Natural killer cell (primary cell): Measurements from ENCODE around the gene CRACR2A. TPM values are rescaled to one million over a fixed set of nuclear protein-coding genes. Genes with fewer than 3 reads are reported as not detected.

Experiments
- ATAC-seq, 3 donors: fragments of 150-1000 bp in 2 of 3; fragments of 200-7000 bp in 1 of 3; cut with Tn5 transposase; 1 replicate in 1 of 3; 2 replicates in 2 of 3; pipeline ENCODE4 v1.10.0; 2021; ENCODE audit warnings: mild to moderate bottlenecking in 2 of 3, moderate library complexity in 2 of 3
- DNase-seq, 2 donors: peaks; one replicate each; pipeline versions ENCODE4 v3.0.0 to v3.0.0-alpha.2; 2013 to 2021; ENCODE audit warnings: mixed read lengths in 1 of 2
- H3K27ac ChIP-seq: one replicate; pipeline ENCODE4 v1.5.1; 2013; ENCODE audit warnings: mild to moderate bottlenecking, low read length
- H3K27me3 ChIP-seq: one replicate; pipeline ENCODE4 v1.6.1; 2013; ENCODE audit warnings: low read length; ENCODE audit not compliant: control insufficient read depth, insufficient read depth
- H3K36me3 ChIP-seq: one replicate; pipeline ENCODE4 v1.6.1; 2013; ENCODE audit warnings: low read length; ENCODE audit not compliant: control insufficient read depth, insufficient read depth
- H3K4me1 ChIP-seq: one replicate; pipeline ENCODE4 v1.6.1; 2013; ENCODE audit warnings: low read length; ENCODE audit not compliant: control insufficient read depth, insufficient read depth
- H3K4me3 ChIP-seq: one replicate; pipeline ENCODE4 v1.5.1; 2013; ENCODE audit warnings: low read length
- H3K9me3 ChIP-seq: one replicate; pipeline ENCODE4 v1.6.1; 2013; ENCODE audit warnings: low read length; ENCODE audit not compliant: control insufficient read depth, insufficient read depth
- H3K27ac Mint-ChIP-seq, 2 donors: one replicate each; pipeline ENCODE4 v1.8.0; 2022; ENCODE audit warnings: mild to moderate bottlenecking in 2 of 2, mixed read lengths in 2 of 2, moderate library complexity in 1 of 2
- H3K27me3 Mint-ChIP-seq, 2 donors: one replicate each; pipeline ENCODE4 v1.8.0; 2022; ENCODE audit warnings: low read depth in 2 of 2, mixed read lengths in 2 of 2
- H3K36me3 Mint-ChIP-seq: one replicate; pipeline ENCODE4 v1.8.0; 2022; ENCODE audit warnings: mixed read lengths
- H3K4me1 Mint-ChIP-seq, 2 donors: one replicate each; pipeline ENCODE4 v1.8.0; 2022; ENCODE audit warnings: mixed read lengths in 2 of 2
- H3K4me3 Mint-ChIP-seq: one replicate; pipeline ENCODE4 v1.8.0; 2022; ENCODE audit warnings: mild to moderate bottlenecking, moderate library complexity, mixed read lengths
- H3K9me3 Mint-ChIP-seq, 2 donors: one replicate each; pipeline ENCODE4 v1.8.0; 2022; ENCODE audit warnings: mixed read lengths in 2 of 2
- CTCF ChIP-seq: fragments of 200-600 bp; IDR thresholded peaks from one replicate; pipeline ENCODE4 v1.8.0; 2022; ENCODE audit warnings: antibody characterized with exemption
- WGBS: methylation state at CpG from one replicate; pipeline ENCODE4 v1.1.7; 2013; ENCODE audit warnings: missing lambda C conversion rate; ENCODE audit not compliant: insufficient coverage; 5-methylcytosine and 5-hydroxymethylcytosine counted together
- intact Hi-C: fragments of 100-400 bp; cut with micrococcal nuclease; formaldehyde crosslinking; loops from one replicate; pipeline ENCODE4 v1.14.2; 2022
- total RNA-seq, 4 donors: library from RNA; stranded (reverse); fragments of 120-200 nt in 1 of 4; gene quantifications; one replicate each; pipeline versions ENCODE4 v1.2.3 to v1.2.4, GENCODE V29; 2013 to 2022

CRACR2A gene
- total RNA-seq, 3 donors from 2014 or later (not counting 1 experiment from before 2014, with no cell fraction given): 59.8 to 94.4 (median 80.5) TPM

DNA sequence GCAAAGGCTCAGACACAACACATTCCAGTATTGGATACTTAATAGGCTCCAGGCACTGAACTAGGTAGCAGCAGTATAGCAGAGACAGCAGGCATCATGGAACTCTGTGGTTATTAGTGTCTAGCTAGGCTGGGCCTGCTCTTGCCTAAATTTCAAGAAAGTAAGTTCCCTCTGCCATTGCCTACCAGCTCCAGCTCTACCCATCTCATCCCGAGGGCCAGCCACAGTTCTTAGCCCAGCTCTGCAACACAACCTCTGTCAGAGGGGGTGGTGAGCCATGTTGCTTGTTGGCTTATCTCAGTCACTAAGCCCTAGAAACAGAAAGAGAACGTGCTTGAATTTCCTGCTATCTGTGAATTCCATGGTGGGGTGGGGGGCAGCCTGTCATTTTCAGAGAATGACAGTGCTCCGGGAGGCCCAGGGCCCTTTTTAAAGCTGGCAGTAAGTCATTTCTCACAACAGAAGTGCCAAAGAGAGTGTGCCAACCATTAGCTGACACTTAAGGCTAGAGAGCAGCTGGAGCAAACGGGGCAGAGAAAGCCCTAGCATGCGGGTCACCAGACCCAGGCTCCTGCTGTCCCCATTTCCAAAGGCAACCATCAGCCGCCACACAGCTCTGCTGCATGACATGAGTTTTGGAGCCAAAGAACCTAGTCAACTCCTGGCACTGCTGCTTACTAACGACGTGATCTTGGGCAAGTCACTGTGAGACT, 156.1 kb downstream of the CRACR2A start:
- Histone ChIP-seq H3K36me3 (no peaks in the 10 kb centered on the region), H3K4me3 (no peak overlapping the region), H3K9me3 (no peaks in the 10 kb centered on the region), H3K27me3 (no peaks in the 10 kb centered on the region), H3K4me1 (no peaks in the 10 kb centered on the region), H3K27ac (no peak overlapping the region)
- no peak for TF ChIP-seq CTCF
- WGBS: 86% methylated on average over 8 of the region's 8 CpGs
- Mint-ChIP-seq H3K27ac (no peak overlapping the region), H3K36me3 (no peaks in the 10 kb centered on the region), H3K27me3 (peaks cover 15 to 17% of the 10 kb centered on the region in 2 donors), H3K9me3 (no peaks in the 10 kb centered on the region), H3K4me1 (no peaks in the 10 kb centered on the region), H3K4me3 (no peak overlapping the region)
- ATAC-seq (no peak), DNase-seq (no peak)
- intact Hi-C loops: no loop called here

GRCh38 chr12:3595721-3596120, 157.2 kb downstream of the CRACR2A start:
- DNase-seq: no peak
- intact Hi-C loops: no loop called here
- no peak overlapping the region for H3K4me3 Mint-ChIP-seq
- H3K27me3 ChIP-seq: no peaks in the 10 kb centered on the region
- peaks cover 13 to 18% of the 10 kb centered on the region in 2 donors for H3K27me3 Mint-ChIP-seq
- H3K4me3 ChIP-seq: no peak overlapping the region
- H3K36me3 Mint-ChIP-seq: no peaks in the 10 kb centered on the region
- no peaks in the 10 kb centered on the region for H3K9me3 ChIP-seq
- H3K27ac ChIP-seq: no peak overlapping the region
- H3K27ac Mint-ChIP-seq: no peak overlapping the region
- WGBS: 95% methylated on average over 6 of the region's 6 CpGs
- no peaks in the 10 kb centered on the region for H3K4me1 ChIP-seq
- TF ChIP-seq CTCF: no peak
- no peaks in the 10 kb centered on the region for H3K4me1 Mint-ChIP-seq
- H3K36me3 ChIP-seq: no peaks in the 10 kb centered on the region
- no peak for ATAC-seq
- no peaks in the 10 kb centered on the region for H3K9me3 Mint-ChIP-seq

GRCh38 chr12:3594966-3595365, 157.9 kb downstream of the CRACR2A start:
- Mint-ChIP-seq H3K27me3 (peaks cover 12 to 25% of the 10 kb centered on the region in 2 donors), H3K4me1 (no peaks in the 10 kb centered on the region), H3K27ac (no peak overlapping the region), H3K9me3 (no peaks in the 10 kb centered on the region), H3K4me3 (no peak overlapping the region), H3K36me3 (no peaks in the 10 kb centered on the region)
- no peaks in the 10 kb centered on the region for H3K9me3 ChIP-seq
- TF ChIP-seq CTCF: no peak
- no peaks in the 10 kb centered on the region for H3K36me3 ChIP-seq
- DNase-seq (no peak), ATAC-seq (no peak)
- intact Hi-C loops: no loop called here
- no peak overlapping the region for H3K4me3 ChIP-seq
- WGBS: 90% methylated on average over 2 of the region's 2 CpGs
- H3K27me3 ChIP-seq: no peaks in the 10 kb centered on the region
- no peaks in the 10 kb centered on the region for H3K4me1 ChIP-seq
- no peak overlapping the region for H3K27ac ChIP-seq
